K562 (cell line): Measurements from ENCODE around the gene EEF2K. TPM values are rescaled to one million over a fixed set of nuclear protein-coding genes. Genes with fewer than 3 reads are reported as not detected.
A peak's percentile ranks its signal among the peaks of the same experiment; 100 is the strongest.

Experiments
- CBX5 ChIP-seq: IDR thresholded peaks from 2 replicates; pipeline ENCODE4 v1.6.1; 2014; ENCODE audit warnings: low read depth, borderline replicate concordance
- ELF1 ChIP-seq: fragments of 200-800 bp; sonication (Bioruptor generic); IDR thresholded peaks from 2 replicates; pipeline ENCODE4 v1.6.1; 2016; ENCODE audit warnings: missing genetic modification characterization, missing compliant biosample characterization
- FUS ChIP-seq: fragments of 200-400 bp; formaldehyde crosslinking; optimal IDR thresholded peaks from 2 replicates; pipeline ENCODE3; 2017; ENCODE audit warnings: low read depth, low read length
- HINFP ChIP-seq: fragments of 450-650 bp; conservative IDR thresholded peaks from 2 replicates; pipeline ENCODE4 v1.6.1; 2016; ENCODE audit warnings: missing genetic modification characterization, low read depth, mild to moderate bottlenecking, control low read depth, missing compliant biosample characterization
- IFI16 ChIP-seq: fragments of 250-450 bp; sonication (Bioruptor Pico); IDR thresholded peaks from 2 replicates; pipeline ENCODE4 v2.1.2; 2022; ENCODE audit warnings: mild to moderate bottlenecking, inconsistent platforms
- KLF13 ChIP-seq: fragments of 450-650 bp; IDR thresholded peaks from 2 replicates; pipeline ENCODE4 v1.6.1; 2016; ENCODE audit warnings: missing genetic modification characterization, low read depth, mild to moderate bottlenecking, missing compliant biosample characterization, moderate library complexity, borderline replicate concordance
- MBD1 ChIP-seq: fragments of 250-450 bp; sonication (Bioruptor Pico); IDR thresholded peaks from 2 replicates; pipeline ENCODE4 v1.8.0; 2022; ENCODE audit warnings: inconsistent platforms
- RBM15 ChIP-seq: fragments of 200-400 bp; formaldehyde crosslinking; IDR thresholded peaks from 2 replicates; pipeline ENCODE4 v1.6.1; 2018; ENCODE audit warnings: mild to moderate bottlenecking, low read length, moderate library complexity; ENCODE audit not compliant: insufficient read depth
- RREB1 ChIP-seq: fragments of 250-450 bp; sonication (Bioruptor Pico); IDR thresholded peaks from 2 replicates; pipeline ENCODE4 v1.4.0; 2020
- SMAD2 ChIP-seq: fragments of 150-350 bp; IDR thresholded peaks from 2 replicates; pipeline ENCODE4 v1.6.1; 2014; ENCODE audit warnings: low read depth, mild to moderate bottlenecking, low read length
- UBTF ChIP-seq, 2 experiments: IDR thresholded peaks; 2 replicates each; pipeline ENCODE4 v1.6.1; 2012; ENCODE audit warnings: improper control_type of control experiment in 2 of 2, low read depth in 2 of 2, low read length in 2 of 2, borderline replicate concordance in 1 of 2
- ZNF511 ChIP-seq: sonication (generic); formaldehyde crosslinking; IDR thresholded peaks from 2 replicates; pipeline ENCODE4 v1.8.0; 2022; ENCODE audit warnings: mild to moderate bottlenecking, missing genetic modification reagents
- ZNF589 ChIP-seq: fragments of 200-800 bp; sonication (Bioruptor generic); IDR thresholded peaks from 2 replicates; pipeline ENCODE4 v1.6.1; 2016; ENCODE audit warnings: low read depth, missing genetic modification characterization, missing compliant biosample characterization
- polyA plus RNA-seq, 8 experiments: library from polyadenylated mRNA; depleted of rRNA in 4 of 8; stranded (reverse) in 5 of 8; unstranded in 3 of 8; fragments of >200 nt; fragmentation: Nextera tagmentation in 2 of 8; fragmentation: Illumina TruSeq in 1 of 8; extraction: Ambion mirVana in 2 of 8; extraction: Trizol in 1 of 8; gene quantifications; 2 replicates each; pipeline versions ENCODE4 v1.2.1 to v1.2.3, GENCODE V29; 2011 to 2014; ENCODE audit warnings: inconsistent platforms in 1 of 8, missing spikeins in 1 of 8
- total RNA-seq, 7 experiments: library from RNA; depleted of rRNA in 6 of 7; stranded (reverse); fragments of >200 nt in 6 of 7; fragmentation: Illumina TruSeq in 2 of 7; extraction: Trizol in 2 of 7; gene quantifications; 2 replicates each; pipeline versions ENCODE4 v1.2.1 to v1.2.3, GENCODE V29; 2011 to 2021; ENCODE audit warnings: low replicate concordance in 1 of 7

EEF2K gene
- total and polyA plus RNA-seq, 9 of the 15 experiments (the other 6 are each of a cell fraction or from before 2014, with no cell fraction given), result 3.0 to 35.2 (median 12.2) TPM

GRCh38 chr16:22297114-22297870 lies 91.2 kb downstream of the EEF2K start, which contains the start of gene POLR3E (continued):
- TF ChIP-seq RREB1 (CRISPR knock-in tag) (no peak), MBD1 (no peak), KLF13 (tag) (peak; percentile 97), ZNF589 (CRISPR knock-in tag) (0 out of 2 replicates have a peak, but pooled peaks have one; percentile 50), UBTF (IDR thresholded peaks at IDR 0.05; ENCODE audit: borderline replicate concordance in 1 of 2, low read depth in 2 of 2, low read length in 2 of 2) (peak in 1 of 2 experiments; percentile 6; a peak in 1 of 4 replicates), IFI16 (no peak), RBM15 (peak; percentile 71; the same call in 1 of the 2 replicates), CBX5 (no peak), ELF1 (tag) (no peak), HINFP (no peak; the same call in 1 of the 2 replicates), ZNF511 (CRISPR knock-in tag) (peak; percentile 65), FUS (peak; percentile 79), SMAD2 (0 out of 2 replicates have a peak, but pooled peaks have one; percentile 49)
